Airway epithelial cell (primary cell): ENCODE measurements around the gene NDRG2. TPM values are rescaled to one million over a fixed set of nuclear protein-coding genes. Genes with fewer than 3 reads are reported as not detected.

ENCODE experiments used
- total RNA-seq: library from RNA; depleted of rRNA; stranded (reverse); fragments of >200 nt; gene quantifications from 2 replicates; pipeline ENCODE4 v1.2.3, GENCODE V29; 2015

NDRG2 gene
- 28.0 and 32.5 TPM in 2 replicates for total RNA-seq

GRCh38 chr14:21024585-21025370, at the start of gene NDRG2:
NDRG2 (minus strand) TSS chr14:21025061; CDS start chr14:21023315, 1,746 bp downstream.

DNA sequence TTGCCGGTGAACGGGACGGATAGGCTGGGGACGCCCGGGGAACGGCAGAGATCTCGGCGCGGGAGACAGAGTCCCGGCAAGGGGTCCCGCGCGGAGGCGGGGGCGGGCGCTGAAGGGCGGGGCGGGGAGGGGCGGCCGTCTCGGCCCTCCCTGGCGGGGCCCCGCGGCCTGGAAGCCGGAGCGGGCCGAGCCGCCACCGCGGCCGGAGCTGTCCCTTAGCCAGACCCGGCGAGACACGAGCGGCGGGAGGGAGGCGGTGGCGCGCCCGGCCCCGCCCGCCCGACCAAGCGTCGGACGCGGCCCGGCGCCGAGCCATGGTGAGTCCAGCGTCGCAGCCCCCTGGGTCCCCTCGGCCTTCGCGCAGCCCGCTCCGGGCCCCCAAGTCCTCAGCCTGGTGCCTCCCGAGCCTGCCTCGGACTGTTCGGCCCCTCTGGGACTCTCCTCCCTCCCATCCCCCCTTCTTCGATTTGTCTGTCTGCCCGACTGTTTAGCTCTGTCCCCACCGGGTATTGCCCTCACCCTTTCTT, 45.3 kb upstream of the NDRG2 start, which contains the start of gene ARHGEF40:
Gene ARHGEF40, plus strand, starts transcription at position 222 of the 527 bp plus-strand sequence. Its CDS starts 93 bp downstream, at position 315.

GRCh38 chr14:21057803-21058675, 33.2 kb upstream of the NDRG2 start, which contains the start of gene RNASE8:
RNASE8 (plus strand) TSS chr14:21057822; CDS start chr14:21057893, 71 bp downstream.

GRCh38 chr14:21041676-21042433, 17.0 kb upstream of the NDRG2 start, which contains the start of gene RNASE7:
RNASE7 (plus strand) TSS chr14:21042362; CDS start chr14:21042993, 631 bp downstream.

GRCh38 chr14:21034707-21035106, 9.8 kb upstream of the NDRG2 start, which contains the start of gene RNASE13:
RNASE13 (minus strand) TSS chr14:21034807; CDS start chr14:21034288, 519 bp downstream.

DNA sequence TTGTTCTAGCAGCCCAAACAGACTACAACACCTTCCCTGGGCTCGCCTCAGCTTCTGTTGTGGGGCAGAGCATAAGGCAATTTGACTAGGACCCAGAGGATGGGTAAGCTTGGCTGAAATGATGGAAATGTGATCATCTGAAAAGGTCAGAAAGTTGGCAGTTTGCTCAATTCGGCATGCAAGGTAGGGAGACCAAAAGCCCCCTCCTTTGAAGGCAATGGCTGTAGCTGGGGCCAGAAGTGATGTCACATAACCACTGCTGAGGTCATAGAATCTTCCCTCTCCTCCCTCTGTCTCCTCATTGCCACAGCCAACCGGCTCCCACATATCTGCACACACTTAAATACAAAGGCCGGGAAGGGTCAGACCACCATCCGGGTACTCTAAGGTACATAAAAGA, 5.1 kb upstream of the NDRG2 start, which contains the start of gene TPPP2:
Gene TPPP2, plus strand, starts transcription at position 301 of the 400 bp plus-strand sequence. CDS start 365 bp downstream, outside the sequence.

DNA sequence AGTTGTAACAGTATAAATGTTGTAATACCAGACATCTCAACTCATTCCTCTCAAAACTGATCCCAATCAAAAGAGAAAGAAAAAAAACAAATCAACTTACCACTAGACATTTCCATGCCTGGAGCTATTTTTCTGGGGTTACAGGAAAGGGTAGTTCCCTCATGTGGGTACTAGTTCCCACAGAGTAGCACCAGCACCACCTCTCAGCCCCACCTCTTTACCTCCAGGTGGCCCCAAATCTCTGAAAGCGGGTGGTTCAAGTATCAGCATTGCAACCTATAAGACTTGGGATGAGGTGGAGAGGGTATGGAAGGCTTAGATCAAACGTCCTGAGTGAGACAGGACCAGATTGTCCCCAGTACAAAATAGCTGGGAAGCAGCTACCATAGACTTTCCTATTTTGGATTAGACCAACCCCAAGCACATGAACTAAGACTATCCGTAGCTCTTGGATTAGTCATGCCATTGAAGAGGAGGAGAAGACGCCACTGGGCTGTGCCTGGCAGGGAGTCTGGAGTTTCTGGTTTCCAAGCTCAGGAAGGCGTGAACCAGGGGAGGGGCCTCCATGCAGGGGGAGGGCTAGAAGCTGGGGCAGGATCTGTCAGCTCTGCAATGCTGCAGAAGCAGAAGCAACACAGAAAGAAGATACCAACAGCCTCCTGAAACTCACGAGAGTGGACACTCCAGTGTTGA, 26.0 kb downstream of the NDRG2 start, which contains the start of gene SLC39A2:
Gene SLC39A2, plus strand, starts transcription at position 620 of the 693 bp plus-strand sequence. CDS start 154 bp downstream, outside the sequence.

DNA sequence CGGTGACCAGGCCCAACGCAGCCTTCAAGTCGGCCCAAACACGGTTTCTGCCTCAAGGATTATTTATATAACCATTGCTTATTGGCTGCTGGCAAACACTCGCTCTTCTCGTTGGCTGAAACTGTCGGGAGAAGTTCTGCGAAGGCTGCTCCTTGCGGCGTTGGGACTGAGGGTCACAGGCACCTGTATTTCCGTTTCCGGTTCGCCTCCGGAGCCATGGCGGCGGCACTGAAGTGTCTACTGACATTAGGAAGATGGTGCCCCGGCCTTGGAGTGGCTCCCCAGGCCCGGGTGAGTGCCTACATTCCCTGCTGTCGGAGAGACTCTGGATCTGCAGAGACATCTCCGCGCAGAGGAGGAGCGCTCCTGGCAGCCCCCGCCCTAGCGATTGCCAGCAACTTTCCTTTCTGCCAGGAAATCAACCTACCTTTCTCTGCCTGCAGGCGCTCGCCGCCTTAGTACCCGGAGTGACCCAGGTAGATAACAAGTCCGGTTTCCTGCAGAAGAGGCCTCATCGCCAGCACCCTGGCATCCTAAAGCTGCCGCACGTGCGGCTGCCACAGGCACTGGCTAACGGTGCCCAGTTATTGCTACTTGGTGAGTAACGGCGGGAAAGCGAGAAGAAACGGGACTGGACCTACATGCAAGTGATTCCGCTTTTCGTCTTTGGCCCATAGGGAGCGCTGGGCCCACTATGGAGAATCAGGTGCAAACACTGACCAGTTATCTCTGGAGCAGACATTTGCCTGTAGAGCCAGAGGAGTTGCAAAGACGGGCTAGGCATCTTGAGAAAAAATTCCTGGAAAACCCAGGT, 34.9 kb downstream of the NDRG2 start, which contains the start of gene METTL17:
Gene METTL17, plus strand, starts transcription at position 194 of the 814 bp plus-strand sequence. Its CDS starts 23 bp downstream, at position 217.

Other genes starting within 250 kb of the NDRG2 start
- gene RNASE6, start 243.8 kb downstream of the NDRG2 start, total RNA-seq = not detected in 2 replicates
- gene RNASE1, start 222.2 kb downstream of the NDRG2 start, total RNA-seq = 1.1 and 1.5 TPM in 2 replicates
- gene RNASE3, start 133.7 kb downstream of the NDRG2 start, total RNA-seq = not detected in 2 replicates
- gene RNASE2, start 69.6 kb downstream of the NDRG2 start, total RNA-seq = not detected in 2 replicates
- 36.6 and 60.7 TPM in 2 replicates for gene METTL17, start 35.1 kb downstream of the NDRG2 start, total RNA-seq
- gene SLC39A2, start 25.8 kb downstream of the NDRG2 start, total RNA-seq = 8.2 and 10.4 TPM in 2 replicates
- not detected in 2 replicates for gene TPPP2, start 5.2 kb upstream of the NDRG2 start, total RNA-seq
- gene RNASE13, start 9.7 kb upstream of the NDRG2 start, total RNA-seq = not detected in 2 replicates
- 1.1 and 2.2 TPM in 2 replicates for gene RNASE7, start 17.3 kb upstream of the NDRG2 start, total RNA-seq
- not detected in 2 replicates for gene RNASE8, start 32.8 kb upstream of the NDRG2 start, total RNA-seq
- gene ARHGEF40, start 45.2 kb upstream of the NDRG2 start, total RNA-seq = 11.6 and 12.0 TPM in 2 replicates
- 34.0 and 48.0 TPM in 2 replicates for gene ZNF219, start 73.6 kb upstream of the NDRG2 start, total RNA-seq
- 0.09 and 0.49 TPM in 2 replicates for gene TMEM253, start 76.0 kb upstream of the NDRG2 start, total RNA-seq
- gene OR5AU1, start 131.0 kb upstream of the NDRG2 start, total RNA-seq = not detected in 2 replicates
- gene HNRNPC, start 244.4 kb upstream of the NDRG2 start, total RNA-seq = 741 and 791 TPM in 2 replicates